ENCODE measurements around the gene NT5DC3.

DNA sequence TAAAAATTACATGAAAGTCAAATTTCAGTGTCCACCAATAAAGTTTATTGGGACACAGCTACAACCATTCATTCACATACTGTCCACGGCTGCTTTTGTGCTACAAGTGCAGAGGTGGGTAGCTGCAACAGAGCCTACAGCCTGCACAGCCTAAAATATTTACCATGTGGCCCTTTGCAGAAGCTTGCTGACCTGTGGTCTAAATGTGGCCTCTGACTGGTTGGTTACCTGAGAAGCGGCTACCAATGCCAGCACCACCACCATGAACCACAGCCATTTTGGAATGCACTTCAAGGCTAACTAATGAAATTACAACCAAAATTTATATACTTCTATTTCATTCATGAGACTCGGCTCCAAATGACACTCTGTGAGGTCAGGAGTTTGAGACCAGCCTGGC is 58.6 kb downstream of the NT5DC3 start:
- TF ChIP-seq, protein P1, sequence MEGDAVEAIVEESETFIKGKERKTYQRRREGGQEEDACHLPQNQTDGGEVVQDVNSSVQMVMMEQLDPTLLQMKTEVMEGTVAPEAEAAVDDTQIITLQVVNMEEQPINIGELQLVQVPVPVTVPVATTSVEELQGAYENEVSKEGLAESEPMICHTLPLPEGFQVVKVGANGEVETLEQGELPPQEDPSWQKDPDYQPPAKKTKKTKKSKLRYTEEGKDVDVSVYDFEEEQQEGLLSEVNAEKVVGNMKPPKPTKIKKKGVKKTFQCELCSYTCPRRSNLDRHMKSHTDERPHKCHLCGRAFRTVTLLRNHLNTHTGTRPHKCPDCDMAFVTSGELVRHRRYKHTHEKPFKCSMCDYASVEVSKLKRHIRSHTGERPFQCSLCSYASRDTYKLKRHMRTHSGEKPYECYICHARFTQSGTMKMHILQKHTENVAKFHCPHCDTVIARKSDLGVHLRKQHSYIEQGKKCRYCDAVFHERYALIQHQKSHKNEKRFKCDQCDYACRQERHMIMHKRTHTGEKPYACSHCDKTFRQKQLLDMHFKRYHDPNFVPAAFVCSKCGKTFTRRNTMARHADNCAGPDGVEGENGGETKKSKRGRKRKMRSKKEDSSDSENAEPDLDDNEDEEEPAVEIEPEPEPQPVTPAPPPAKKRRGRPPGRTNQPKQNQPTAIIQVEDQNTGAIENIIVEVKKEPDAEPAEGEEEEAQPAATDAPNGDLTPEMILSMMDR (IDR thresholded peaks at IDR 0.05), result no peak
- TF ChIP-seq POLR2AphosphoS5 (IDR thresholded peaks at IDR 0.05; ENCODE audit: insufficient read depth in 1 of 2, low read depth in 1 of 2) (no peak), POLR2A (IDR thresholded peaks at IDR 0.05) (no peak)
